SK-MEL-5 (cell line): ENCODE data around the gene MED15. TPM values are rescaled to one million over a fixed set of nuclear protein-coding genes. Genes with fewer than 3 reads are reported as not detected.

ENCODE experiments used
- DNase-seq: peaks from one replicate; pipeline ENCODE4 v3.0.0-alpha.2; 2016; ENCODE audit warnings: low read depth, low spot score
- in situ Hi-C: cut with HindIII; loops from 2 replicates; pipeline ENCODE4 v1.10.0; 2016; ENCODE audit warnings: low sequenced_read_pairs, high pct_unique_total_duplicates, low pct_unique_long_range_greater_than_20kb
- total RNA-seq: library from RNA; depleted of rRNA; stranded (reverse); fragments of >200 nt; shearing (Covaris generic); gene quantifications from 2 replicates; pipeline ENCODE4 v1.2.3, GENCODE V29; 2014

Gene MED15
- total RNA-seq, 1 experiment from 2014 or later: 86.9 TPM

DNA sequence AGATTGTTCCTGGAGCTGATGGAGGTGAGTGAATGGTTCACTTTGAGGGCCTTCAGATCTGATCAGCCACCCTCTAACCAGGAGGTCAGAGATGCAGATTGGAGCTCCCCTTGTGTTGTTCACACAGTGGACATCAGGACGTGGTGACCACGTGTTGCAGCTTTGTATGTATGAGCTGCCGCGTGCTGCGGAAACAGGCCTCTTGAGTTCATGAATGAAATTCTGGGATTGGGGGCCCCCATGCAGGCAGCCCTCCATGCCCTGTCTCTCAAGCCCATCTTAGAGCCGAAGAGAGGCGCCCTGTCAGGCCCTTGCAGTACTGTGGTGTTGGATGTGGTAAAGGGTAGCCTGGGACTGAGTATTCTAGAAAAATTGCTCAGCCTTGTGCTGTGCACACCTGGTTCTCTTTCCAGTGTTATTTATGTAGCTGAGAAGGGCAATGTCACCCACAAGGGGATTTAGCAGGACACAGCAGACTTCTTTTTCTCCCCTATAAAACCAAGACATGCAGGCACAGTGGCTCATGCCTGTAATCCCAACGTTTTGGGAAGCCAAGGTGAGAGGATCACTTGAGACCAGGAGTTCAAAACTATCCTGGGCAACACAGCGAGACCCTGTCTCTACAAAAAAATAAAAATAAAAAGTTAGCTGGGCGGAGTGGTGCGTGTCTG lies 64.9 kb downstream of the MED15 start:
- in situ Hi-C loops: no loop called here
- DNase-seq: no peak

DNA sequence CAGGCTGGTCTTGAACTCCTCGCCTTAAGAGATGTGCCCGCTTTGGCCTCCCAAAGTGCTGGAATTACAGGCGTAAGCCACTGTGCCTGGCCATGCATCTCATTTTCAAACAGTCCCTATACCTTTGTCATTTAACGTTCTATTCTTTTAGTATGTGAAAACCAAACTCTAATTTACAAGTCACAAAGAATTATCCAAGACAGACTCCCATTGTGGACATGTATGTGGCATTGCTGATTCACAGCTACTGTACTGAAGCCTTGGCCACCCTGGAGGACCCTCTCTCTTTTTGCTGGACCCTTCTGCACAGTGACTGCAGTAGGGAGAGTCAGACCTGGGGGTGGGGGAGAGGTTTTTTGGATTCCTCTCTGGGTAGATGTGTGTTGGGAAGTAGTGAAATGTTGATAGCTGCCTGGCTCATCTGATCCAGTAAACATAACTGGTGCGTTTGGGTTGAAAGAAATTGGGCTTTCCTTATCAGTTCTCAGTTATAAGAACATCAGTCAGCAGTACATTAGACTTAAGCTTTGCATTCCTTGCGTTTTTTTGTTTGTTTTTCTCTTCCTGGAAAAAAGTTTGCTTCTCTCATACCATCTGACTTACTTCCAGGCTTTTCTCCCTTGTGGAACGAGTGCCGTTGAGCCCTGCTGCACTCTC lies 65.9 kb downstream of the MED15 start:
- DNase-seq: no peak
- in situ Hi-C loops: no loop called here

DNA sequence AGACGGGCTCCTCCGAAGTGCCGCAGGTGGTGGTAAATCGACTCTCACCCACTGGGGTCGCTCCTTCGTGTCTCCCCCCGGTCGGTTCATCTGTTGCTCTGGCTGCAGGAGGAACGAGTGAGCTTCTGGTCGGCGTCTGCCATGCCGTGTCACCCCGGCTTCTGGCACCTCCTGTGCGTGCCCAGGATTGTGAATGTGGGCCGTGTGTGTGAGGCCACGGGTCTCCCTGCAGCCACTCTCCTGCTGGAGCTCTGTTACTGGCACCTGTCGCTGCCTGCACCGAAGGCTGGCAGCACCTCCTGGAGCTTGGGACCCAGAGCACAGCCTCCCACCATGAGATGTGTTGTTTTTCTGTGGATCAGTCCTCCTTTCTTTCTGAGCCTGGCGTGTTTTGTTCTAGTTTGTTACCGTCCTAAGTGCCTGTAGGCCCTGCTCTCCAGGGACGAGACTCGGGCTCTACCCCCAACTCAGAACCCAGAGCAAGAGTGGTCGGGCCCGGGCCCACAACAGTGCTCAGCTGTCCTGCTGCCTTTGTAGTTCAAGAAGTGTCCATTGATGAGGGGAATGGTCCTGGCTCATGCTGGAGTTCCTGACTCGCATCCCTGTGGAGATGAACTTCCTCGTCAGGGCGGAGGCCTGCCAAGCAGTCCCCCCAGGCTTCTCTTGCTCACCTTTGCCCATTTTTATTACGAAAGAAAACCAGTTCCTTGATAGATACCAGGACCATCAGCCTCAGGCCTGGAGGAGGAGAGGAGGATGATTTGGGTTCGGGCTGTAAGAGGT lies 66.6 kb downstream of the MED15 start:
- no peak for DNase-seq
- in situ Hi-C loops: no loop called here

DNA sequence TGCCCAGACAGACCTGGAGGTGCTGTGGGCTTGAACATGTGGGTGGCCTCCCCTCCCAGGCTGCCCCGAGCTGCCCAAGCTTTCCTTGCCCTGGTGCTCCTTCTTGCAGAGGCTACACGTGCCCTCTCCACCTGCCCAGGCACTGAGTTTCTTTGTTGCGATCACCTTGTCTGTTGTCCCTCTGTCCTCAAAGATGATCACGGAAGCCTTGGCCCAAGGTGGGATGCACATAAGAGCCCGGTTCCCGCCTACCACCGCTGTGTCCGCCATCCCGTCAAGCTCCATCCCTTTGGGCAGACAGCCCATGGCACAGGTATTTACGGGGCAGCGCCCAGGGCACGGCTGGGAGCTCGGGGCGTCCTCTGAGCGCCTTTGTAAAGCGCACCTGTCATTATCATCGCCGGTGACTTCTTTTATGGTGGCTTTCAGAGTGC lies 67.5 kb downstream of the MED15 start:
- in situ Hi-C loops: no loop called here
- no peak for DNase-seq

DNA sequence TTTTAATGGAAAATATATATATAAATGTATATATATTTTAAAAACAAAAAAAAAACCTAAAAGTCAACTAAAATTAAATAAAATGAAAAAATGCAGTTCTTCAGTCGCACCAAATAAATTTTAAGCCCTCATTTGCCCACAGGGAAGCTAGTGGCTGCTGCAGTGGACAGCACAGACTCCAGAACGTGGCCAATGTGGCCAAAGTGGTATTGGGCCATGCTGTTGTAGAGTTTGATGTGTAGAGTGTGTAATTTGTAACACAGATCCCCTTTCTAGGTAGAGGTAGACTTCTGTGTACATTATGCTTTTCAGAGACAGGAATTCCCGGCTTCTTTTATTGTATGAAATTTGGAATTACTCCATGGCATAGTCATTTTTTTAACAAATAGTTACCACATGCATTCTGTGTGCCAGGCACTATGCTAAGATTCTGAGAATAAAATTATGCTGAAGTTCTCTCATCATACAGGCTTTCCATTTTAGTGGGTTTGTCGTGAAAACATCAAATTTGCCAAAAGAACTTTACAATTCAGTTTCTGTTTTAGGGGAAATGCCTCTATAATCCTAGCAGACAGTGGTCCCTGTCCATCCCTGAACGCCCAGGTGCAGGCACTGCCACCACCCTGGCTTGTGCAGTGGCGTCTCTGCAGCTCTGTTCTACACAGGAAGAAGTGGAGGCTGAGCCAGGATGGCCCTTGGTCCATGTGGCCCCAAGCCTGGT lies 68.5 kb downstream of the MED15 start:
- in situ Hi-C loops: no loop called here
- no peak for DNase-seq

DNA sequence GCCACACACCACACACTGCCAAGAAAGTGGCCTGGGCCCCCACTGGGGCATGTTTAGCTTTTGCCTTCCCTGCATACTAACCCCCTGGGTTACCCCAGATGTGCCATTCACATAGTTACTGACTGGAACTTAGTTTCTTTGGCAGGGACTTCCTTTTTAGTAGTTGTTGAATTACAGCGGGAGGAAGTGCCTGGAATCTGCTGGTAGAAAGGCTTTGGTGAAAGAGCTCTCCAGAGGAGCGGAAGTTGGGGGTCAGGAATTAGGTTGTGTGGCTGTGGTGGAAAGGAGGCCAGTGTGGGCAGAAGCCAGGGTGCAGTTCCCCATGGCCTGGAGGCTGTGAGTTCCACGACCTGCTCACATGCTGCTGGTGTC lies 69.0 kb downstream of the MED15 start:
- in situ Hi-C loops: no loop called here
- DNase-seq: no peak

DNA sequence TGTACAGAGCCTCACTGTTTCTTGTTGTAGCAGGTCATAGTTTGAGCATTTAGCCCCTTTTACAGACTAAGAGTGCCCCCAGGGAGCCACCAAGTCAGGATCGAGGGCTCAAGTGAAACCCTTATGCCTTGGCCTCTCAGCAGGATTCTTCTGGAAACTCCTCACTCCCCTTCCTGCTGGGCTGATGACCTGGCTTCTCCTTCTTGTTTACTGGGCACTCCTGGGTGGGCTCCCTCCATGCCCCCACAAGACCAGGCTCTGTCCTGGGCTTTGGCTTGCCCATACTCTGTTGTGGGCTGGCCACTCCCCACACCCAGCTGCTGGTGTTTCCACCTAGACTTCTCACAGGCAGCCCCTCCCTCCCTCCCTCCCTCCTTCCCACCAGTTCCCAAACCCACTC lies 69.6 kb downstream of the MED15 start:
- DNase-seq: no peak
- in situ Hi-C loops: no loop called here

DNA sequence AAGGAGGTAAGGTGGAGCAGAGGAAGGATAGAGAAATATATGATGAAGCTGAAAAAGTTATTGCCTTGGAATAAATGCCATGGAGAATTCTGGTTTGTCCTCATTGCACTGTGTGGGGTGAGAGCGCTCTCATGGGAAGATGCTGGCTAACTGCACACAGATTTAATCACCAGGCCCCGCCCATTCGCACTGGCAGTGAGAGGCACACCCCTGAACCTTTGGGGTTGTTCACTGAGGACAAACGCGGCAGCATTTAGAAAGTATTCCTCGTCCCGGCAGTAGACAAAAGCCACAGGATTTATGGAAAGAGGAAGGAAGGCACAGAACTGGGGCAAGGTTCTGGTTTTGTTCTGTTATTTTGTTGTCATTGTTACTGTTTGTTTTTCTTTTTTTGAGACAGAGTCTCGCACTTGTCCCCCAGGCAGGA lies 70.2 kb downstream of the MED15 start:
- DNase-seq: no peak
- in situ Hi-C loops: no loop called here

DNA sequence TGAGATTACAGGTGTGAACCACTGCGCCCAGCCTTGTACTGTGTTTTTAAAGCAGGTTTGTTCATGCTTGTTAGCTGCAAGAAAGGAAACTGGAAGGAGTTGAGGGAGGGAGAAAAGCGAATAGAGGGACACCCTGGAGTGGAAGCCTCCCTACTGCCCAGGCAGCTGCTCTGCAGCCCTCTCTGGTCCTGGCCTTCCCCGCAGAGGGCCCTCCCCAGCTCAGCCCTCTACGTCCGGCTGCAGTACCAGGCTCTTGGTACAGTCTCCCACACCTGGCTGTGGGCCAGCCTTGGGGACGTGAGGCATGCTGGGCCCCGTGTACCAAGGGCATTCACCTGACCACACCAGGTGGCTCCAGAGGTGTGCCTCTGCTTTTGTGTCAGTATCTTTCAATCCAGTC lies 70.8 kb downstream of the MED15 start:
- in situ Hi-C loops: no loop called here
- no peak for DNase-seq

DNA sequence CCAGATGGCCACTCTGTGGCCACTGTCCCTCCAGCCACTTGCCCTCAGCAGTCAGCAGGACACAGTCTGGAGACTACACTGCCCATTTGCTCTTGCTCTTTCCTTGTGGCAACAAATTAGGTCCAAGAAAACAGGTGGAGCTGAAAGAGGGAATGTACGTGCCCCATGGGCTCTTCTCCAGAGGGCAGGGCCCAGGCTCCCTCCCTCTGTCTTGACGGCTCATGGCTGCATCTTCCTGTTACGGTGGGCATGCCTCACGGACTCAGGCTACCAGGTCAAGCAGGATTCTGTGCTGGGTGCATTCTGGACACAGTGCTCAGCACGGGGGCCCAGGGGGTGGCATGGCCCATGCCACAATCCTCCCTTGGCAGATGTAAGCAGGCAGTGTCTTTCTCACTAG lies 71.3 kb downstream of the MED15 start:
- in situ Hi-C loops: no loop called here
- no peak for DNase-seq

DNA sequence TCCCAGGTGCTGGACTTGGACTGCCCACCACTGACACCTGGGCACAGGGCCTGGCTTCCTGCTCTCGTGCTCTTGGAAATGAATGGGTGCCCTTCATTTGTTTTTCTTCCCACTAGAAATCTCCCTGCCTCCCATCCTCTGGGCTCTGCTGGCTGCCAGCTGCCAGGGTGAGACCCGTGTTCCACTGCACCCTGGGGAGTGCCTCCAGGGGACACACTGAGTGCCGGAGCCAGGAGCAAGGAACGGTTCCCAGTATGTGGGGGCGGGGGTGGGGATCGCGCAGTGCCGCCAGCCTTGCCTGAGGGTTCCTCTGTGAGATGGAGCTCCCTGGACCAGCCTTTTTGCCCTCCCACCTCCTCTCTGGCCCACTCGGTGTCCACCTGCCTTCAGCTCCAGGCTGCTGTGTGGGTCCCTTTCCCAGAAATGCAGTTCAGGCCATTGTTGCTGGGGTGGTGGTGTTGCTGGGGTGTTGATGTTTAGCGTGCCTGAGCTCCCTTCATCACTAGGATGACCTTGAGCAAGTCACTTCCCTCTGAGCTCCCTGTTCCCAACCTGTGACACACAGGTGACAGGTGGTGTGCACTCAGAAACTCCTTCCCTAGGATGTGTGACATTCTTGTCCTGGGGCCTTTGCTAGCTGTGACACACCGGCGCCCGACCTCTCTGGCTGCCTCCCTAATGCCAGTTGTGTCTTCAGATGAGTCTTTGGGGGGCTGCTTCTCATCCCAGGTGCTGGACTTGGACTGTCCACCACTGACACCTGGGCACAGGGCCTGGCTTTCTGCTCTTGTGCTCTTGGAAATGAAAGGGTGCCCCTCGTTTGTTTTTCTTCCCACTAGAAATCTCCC lies 72.1 kb downstream of the MED15 start:
- DNase-seq: no peak
- in situ Hi-C loops: no loop called here

DNA sequence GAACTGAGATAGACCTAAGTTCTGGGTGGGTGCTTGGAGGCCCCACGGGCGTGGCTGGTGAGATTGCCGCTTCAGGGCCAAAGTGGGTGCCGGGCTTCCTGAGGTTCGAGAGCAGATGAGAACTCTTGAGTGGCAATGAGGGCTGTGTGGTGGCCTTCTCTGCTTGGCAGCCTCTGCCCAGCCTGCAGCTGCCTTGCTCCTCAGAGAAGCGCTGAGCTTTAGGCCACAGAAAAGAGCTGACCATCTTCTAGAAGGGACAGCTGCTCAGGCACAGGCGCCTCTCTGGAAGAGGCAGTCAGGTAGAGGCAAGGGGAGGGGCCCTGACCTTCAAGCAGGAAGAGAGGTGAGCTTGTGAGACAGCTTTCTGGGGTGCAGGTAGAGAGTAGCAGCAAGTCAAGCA lies 72.8 kb downstream of the MED15 start:
- DNase-seq: no peak
- in situ Hi-C loops: no loop called here

DNA sequence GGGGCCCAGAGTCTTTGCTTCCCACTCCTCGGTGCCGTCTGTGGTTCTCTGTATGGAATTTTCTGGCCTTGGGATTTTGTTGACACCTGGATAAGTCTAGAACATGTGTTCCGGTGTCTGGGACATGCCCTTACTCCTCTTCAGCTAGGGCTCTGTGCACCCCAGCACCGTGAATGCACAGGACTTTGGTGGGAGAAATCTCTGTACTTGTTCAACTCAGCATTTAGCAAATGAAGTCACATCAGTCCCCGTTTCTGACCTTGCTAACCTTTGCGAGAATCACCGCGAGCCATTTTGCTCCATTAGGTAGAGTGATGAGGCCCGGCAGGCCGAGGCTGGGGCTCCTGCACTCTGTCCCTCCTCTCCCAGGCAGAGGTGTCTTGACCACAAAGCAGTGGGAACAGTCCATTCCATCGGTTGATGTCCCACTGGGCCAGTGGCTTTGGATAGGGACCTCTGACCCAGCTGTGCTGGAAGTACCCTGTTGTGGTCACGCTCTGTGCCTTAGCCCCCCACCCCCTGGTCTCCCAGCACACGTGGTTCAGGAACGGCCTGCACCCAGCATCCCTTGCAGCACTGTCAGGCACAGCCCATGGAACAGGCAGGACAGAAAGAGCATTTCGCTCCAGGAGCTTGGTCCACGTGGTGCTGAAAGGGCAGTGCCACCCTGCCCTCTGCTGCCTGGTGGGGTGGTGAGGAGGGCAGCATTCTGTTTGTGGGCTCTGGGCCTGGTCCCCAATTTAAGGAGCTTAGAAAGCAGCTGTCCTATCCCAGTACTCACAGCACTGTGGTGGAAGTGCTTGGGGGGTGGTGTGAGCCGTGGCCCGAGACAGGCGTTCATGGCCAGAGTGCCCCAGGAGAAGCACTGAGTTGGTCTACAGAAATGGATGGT lies 73.4 kb downstream of the MED15 start:
- in situ Hi-C loops: no loop called here

DNA sequence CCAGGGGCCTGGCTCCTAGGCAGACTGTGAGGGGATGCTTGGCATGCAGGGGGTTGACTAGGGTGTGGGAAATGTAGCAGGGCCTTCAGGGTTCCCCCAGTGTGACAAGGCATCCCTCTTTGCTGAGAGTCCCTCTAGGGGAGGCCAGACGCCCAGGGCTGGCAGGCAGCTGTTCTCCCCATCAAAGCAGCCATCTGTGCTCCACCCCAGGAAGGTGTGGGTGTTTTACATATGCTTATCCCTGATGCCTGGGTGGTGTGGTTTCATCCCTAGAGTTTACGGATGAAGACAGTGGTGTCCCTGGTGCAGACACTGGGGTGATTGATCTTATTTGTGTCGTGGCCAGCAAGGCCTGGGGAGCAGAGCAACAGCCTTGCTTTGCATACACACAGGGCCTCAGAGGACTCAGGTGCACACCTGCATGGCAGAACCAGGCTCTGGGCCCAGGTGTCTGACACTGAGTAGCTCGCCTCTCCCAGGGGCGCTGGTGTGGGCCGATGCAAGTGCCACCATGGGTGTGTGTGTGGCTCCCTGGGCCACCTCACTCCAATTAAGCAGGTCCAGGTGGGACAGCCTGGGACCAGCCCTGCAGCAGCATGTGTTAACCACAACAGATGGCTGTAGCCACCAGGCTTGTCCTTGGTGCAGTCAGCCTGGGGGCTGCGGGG lies 74.2 kb downstream of the MED15 start:
- no peak for DNase-seq
- in situ Hi-C loops: no loop called here

More for the DNA sequence above, 73.4 kb downstream of the MED15 start:
- no peak for DNase-seq

DNA sequence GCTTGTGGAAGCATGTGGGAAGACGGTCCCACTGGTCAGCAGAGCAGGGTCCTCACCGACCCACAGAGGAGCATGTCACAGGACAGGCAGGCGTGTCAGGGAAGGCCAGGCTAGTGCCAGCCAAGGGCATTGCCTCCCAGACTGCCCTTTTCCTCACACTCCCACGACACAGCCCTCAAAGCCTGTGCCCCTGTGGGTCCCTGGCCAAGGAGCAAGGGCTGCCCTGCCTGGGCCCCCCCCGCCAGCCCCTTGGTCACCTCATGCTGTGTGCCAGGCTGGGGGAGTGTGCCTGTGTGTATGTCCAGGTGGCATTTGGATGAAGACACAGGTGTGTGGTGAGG lies 74.7 kb downstream of the MED15 start:
- in situ Hi-C loops: no loop called here
- no peak for DNase-seq
